Measurements from ENCODE around the gene TTBK1. TPM values are rescaled to one million over a fixed set of nuclear protein-coding genes. Genes with fewer than 3 reads are reported as not detected.

The TTBK1 gene
- total and polyA plus RNA-seq, 2 of the 4 experiments (the other 2 are of a cell fraction): 0.02 TPM; not detected in 1

DNA sequence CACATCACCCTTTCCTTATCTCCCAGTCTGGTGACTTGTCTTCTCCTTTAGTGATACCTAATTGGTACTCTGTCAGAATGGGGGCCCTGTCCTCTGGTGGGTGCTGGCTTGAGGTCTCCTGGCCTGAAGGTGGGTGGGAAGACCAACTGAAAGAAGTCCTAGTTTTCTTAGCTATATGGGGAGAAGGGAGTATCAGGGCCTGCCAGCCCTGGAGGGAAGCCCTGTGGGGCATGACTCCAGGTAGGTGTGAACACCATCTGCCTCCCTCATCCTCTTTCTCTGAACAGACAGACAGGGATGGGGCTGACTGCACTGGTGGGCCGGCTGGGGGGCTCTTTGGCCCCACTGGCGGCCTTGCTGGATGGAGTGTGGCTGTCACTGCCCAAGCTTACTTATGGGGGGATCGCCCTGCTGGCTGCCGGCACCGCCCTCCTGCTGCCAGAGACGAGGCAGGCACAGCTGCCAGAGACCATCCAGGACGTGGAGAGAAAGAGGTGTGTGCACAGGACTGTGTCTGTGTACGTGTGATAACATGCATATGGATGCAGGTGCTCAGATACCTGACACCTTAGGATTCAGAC, 60.6 kb downstream of the TTBK1 start:
- Histone ChIP-seq H3K79me1 (ENCODE audit: low read depth in 1 of 2, low read length in 2 of 2) (no peaks in the 10 kb centered on the region), H4K91ac (ENCODE audit: insufficient read depth, low read depth, low read length) (no peak overlapping the region), H3K4ac (ENCODE audit: low read depth, low read length) (no peak overlapping the region), H2BK120ac (ENCODE audit: low read depth, low read length) (no peak overlapping the region), H3K18ac (ENCODE audit: low read depth, low read length) (no peak overlapping the region), H2BK15ac (ENCODE audit: low read depth, low read length) (no peak overlapping the region), H3K56ac (ENCODE audit: extremely low read depth, insufficient read depth, low read length) (no peak overlapping the region), H2AFZ (replicated peaks; ENCODE audit: low read length, poor library complexity) (no peak overlapping the region), H4K8ac (ENCODE audit: low read depth in 2 of 2, low read length in 2 of 2) (no peak overlapping the region), H3K23ac (ENCODE audit: low read depth, low read length) (no peak overlapping the region), H4K20me1 (ENCODE audit: insufficient read depth, low read length) (no peaks in the 10 kb centered on the region; the same call in 1 of the 2 replicates), H3K36me3 (ENCODE audit: control insufficient read depth, insufficient read depth, low read length) (no peaks in the 10 kb centered on the region), H3K4me2 (ENCODE audit: low read depth, low read length) (no peak overlapping the region), H3K9ac (ENCODE audit: low read depth, low read length) (no peak overlapping the region), H3K4me3 (ENCODE audit: insufficient read depth, low read depth, low read length) (no peak overlapping the region), H3K9me1 (ENCODE audit: insufficient read depth, low read length) (no peaks in the 10 kb centered on the region), H3K4me1 (ENCODE audit: control insufficient read depth, insufficient read depth, low read length) (no peaks in the 10 kb centered on the region; the same call in 1 of the 2 replicates), H3K27me3 (ENCODE audit: control insufficient read depth, insufficient read depth, low read length) (peaks cover 54% of the 10 kb centered on the region), H3K27ac (ENCODE audit: insufficient read depth, low read length) (no peak overlapping the region), H2BK20ac (ENCODE audit: low read depth, low read length) (no peak overlapping the region), H4K5ac (ENCODE audit: low read depth, low read length) (no peak overlapping the region), H3K14ac (replicated peaks; ENCODE audit: low read depth, low read length) (no peak overlapping the region), H2AK9ac (replicated peaks; ENCODE audit: low read depth, low read length, poor library complexity) (no peak overlapping the region), H2BK5ac (ENCODE audit: low read depth, low read length, poor library complexity, severe bottlenecking) (no peak overlapping the region), H2AK5ac (ENCODE audit: low read depth, low read length) (no peak overlapping the region), H3K9me3 (ENCODE audit: control insufficient read depth, insufficient read depth, low read length) (no peaks in the 10 kb centered on the region)
- in situ Hi-C loops (cut with MboI; ENCODE audit: low sequenced_read_pairs): no loop called here
- 64% methylated on average over 6 of the region's 8 CpGs; no CpG with 5 or more reads in 1 of the 2 experiments for WGBS, 2 experiments (ENCODE audit: extremely low coverage in 2 of 2, insufficient read length in 1 of 2)
- BruUV-seq (replicated peaks): no TSS peak
- TF ChIP-seq CEBPB (IDR thresholded peaks at IDR 0.05; ENCODE audit: low read depth, low read length): no peak
- no peak for TF ChIP-seq MAFK (IDR thresholded peaks at IDR 0.05; ENCODE audit: low read depth, low read length)
- CTCF ChIA-PET: no interaction called here
- POLR2A ChIA-PET (ENCODE audit: unreplicated experiment): no interaction called here
- intact Hi-C loops (cut with micrococcal nuclease): no loop called here
- dilution Hi-C loops (cut with HindIII; ENCODE audit: low sequenced_read_pairs, unreplicated experiment): no loop called here
- DNase-seq: no peak
- ATAC-seq (ENCODE audit: low read depth): no peak
